Activated CD8-positive, alpha-beta memory T cell treated with anti-CD3 and anti-CD28 coated beads, Interleukin-2, amount 10 ng/mL, durations not matched to agents 7 days and 5 days (primary cell): ENCODE measurements around the gene MFSD6L. TPM values are rescaled to one million over a fixed set of nuclear protein-coding genes. Genes with fewer than 3 reads are reported as not detected.
A peak's percentile ranks its signal among the peaks of the same experiment; 100 is the strongest.

Experiments used
- ATAC-seq: fragments of 150-1000 bp; cut with Tn5 transposase; one replicate; pipeline ENCODE4 v1.10.0; 2021; ENCODE audit warnings: moderate library complexity
- CTCF ChIA-PET: fragments of 350-600 bp; sonication (Branson Sonifier 250); formaldehyde crosslinking; loops from one replicate; lab custom pipeline; 2021; ENCODE audit warnings: antibody characterized with exemption; lab: Charles Lee
- DNase-seq: peaks from one replicate; pipeline ENCODE4 v3.0.0-alpha.2; 2020
- H3K27ac Mint-ChIP-seq: one replicate; pipeline ENCODE4 v1.8.0; 2021; ENCODE audit warnings: mild to moderate bottlenecking, mixed read lengths
- H3K27me3 Mint-ChIP-seq: one replicate; pipeline ENCODE4 v1.8.0; 2021; ENCODE audit warnings: mixed read lengths
- H3K36me3 Mint-ChIP-seq: one replicate; pipeline ENCODE4 v1.8.0; 2021; ENCODE audit warnings: mild to moderate bottlenecking, mixed read lengths
- H3K4me1 Mint-ChIP-seq: one replicate; pipeline ENCODE4 v1.8.0; 2021; ENCODE audit warnings: mixed read lengths
- H3K4me3 Mint-ChIP-seq: one replicate; pipeline ENCODE4 v1.8.0; 2021; ENCODE audit warnings: mild to moderate bottlenecking, moderate library complexity, mixed read lengths
- H3K9me3 Mint-ChIP-seq: one replicate; pipeline ENCODE4 v1.8.0; 2022; ENCODE audit warnings: low read depth, mixed read lengths
- total RNA-seq, 2 experiments: library from RNA; stranded (reverse); gene quantifications; one replicate each; pipeline ENCODE4 v1.2.3, GENCODE V29; 2021

MFSD6L gene
- total RNA-seq, 2 experiments from 2014 or later: 0.12 to 0.38 TPM

DNA sequence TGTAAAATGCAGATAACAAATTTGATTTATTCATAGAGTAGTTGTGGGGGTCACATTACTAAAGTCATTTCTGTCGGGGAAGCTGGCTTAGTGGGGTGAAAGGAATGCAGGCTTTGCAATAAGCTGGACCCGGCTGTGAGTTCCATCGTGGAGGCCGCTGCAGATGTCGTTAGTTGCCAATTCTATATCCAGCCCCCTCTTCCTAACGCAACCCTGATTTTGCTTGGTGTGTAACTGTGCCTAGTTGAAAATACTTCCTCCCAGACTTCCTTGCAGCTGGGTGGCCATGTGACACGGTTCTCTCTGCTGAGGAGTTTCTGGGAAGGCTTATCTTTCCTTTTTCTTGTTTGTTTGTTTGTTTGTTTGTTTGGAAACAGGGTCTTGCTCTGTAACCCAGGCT is 4.5 kb downstream of the MFSD6L start:
- no peak for ATAC-seq
- H3K27ac Mint-ChIP-seq: no peak overlapping the region
- CTCF ChIA-PET: interaction anchor here (0.7 to 1.3 kb wide), 2 partner anchors 9 to 48 kb away, joined by 3 to 4 read pairs; no protein-coding TSS in a partner anchor

DNA sequence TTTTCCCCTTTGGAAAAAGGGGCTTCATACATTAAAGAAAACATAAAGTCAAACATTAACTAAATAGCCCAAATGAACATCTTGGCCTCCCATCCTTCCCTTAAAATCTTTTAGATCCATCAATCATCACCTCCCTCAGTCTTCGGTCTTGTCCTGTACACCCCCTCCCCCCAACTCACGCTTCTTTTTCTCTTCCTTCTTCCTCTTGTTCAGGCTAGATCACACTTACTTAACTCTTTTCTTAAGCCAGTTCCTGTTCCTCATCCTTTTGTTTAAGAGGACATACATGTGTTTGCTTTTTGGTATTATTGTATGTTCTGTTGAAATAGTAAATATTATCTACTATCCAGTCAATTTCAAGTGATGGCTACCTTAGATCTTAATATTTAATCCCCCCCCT is 5.5 kb downstream of the MFSD6L start:
- Mint-ChIP-seq H3K4me1 (peaks cover 2% of the 10 kb centered on the region), H3K9me3 (no peaks in the 10 kb centered on the region), H3K27me3 (peaks cover 5% of the 10 kb centered on the region), H3K4me3 (no peak overlapping the region), H3K27ac (no peak overlapping the region), H3K36me3 (no peaks in the 10 kb centered on the region)
- no peak for DNase-seq
- ATAC-seq: no peak
- CTCF ChIA-PET: no interaction called here

More for the DNA sequence above, 4.5 kb downstream of the MFSD6L start:
- Mint-ChIP-seq H3K27me3 (peaks cover 7% of the 10 kb centered on the region), H3K4me1 (peaks cover 2% of the 10 kb centered on the region), H3K9me3 (no peaks in the 10 kb centered on the region), H3K36me3 (no peaks in the 10 kb centered on the region), H3K4me3 (no peak overlapping the region)
- no peak for DNase-seq

DNA sequence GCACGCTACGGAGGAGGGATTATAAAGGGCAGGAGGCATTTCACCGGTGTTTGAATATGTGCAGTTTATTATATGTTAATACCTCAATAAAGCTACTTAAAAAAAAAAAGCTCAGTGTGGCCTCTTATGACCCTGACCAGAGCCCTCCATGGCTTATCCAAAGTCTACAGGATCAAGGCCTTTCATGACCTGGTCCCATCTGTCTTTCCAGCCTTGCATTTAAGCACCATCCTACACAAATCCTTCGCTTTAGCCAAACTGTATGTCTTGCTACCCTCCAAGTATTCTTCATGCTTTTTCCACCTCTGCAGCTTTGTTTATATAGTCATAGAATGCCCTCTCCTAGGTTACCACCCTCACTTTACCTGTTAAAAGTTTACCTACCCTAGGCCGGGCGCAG is 6.5 kb downstream of the MFSD6L start:
- no peaks in the 10 kb centered on the region for H3K36me3 Mint-ChIP-seq
- ATAC-seq (no peak), DNase-seq (no peak)
- CTCF ChIA-PET: interaction anchor here (1.7 kb wide), 1 partner anchor 102 kb away, joined by 5 read pairs; no protein-coding TSS in a partner anchor
- peaks cover 8% of the 10 kb centered on the region for H3K27me3 Mint-ChIP-seq
- no peaks in the 10 kb centered on the region for H3K9me3 Mint-ChIP-seq
- H3K27ac Mint-ChIP-seq: no peak overlapping the region
- H3K4me3 Mint-ChIP-seq: no peak overlapping the region
- peaks cover 2% of the 10 kb centered on the region for H3K4me1 Mint-ChIP-seq

DNA sequence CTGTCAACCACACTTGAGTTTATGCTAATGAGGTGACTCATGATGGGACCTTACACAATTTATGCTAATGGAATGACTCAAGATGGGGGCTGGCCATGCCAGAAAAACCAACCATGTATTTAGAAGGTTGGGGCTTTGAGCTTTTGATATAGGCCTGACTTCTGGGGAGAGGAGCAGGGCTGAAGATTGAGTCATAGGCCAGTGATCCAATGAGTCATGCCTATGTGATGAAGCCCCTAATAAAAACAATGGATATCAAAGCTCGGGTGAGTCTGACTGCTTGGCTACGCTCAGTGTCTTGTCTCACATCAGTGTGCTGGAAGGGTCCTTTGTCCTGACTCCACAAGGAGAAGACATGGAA is 7.3 kb downstream of the MFSD6L start:
- Mint-ChIP-seq H3K27ac (no peak overlapping the region), H3K9me3 (no peaks in the 10 kb centered on the region)
- no peak for ATAC-seq

DNA sequence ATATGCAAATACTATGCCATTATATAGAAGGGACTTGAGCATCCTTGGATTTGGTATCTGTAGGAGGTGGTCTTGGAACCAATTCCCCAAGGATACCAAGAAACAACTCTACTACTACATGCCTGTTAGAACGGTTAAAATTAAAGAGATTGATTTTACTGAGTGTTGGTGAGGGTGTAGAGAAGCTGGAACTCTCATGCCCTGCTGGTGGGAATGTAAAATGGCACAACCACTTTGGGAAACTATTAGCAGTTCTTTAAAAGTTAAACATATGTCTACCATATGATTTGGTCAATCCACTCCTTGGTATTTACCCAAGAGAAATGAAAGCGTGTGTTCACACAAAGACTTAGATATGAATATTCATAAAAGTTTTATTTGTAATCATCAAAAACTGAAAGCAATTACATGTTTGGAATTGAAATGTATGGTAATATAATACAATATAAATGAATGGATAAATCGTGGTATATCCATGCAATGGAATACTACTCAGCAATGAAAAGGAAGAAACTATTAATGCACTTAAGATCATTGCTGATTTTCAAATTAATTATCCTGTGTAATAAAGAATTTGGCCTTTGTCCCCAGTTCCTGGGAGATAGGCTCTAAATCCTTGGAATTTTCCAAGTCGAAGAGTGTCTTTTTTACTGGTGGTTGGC is 7.8 kb downstream of the MFSD6L start:
- Mint-ChIP-seq H3K4me1 (peaks cover 2% of the 10 kb centered on the region), H3K9me3 (no peaks in the 10 kb centered on the region), H3K27ac (no peak overlapping the region), H3K27me3 (peaks cover 8% of the 10 kb centered on the region), H3K4me3 (no peak overlapping the region), H3K36me3 (no peaks in the 10 kb centered on the region)
- CTCF ChIA-PET: interaction anchor here (1.7 kb wide), 1 partner anchor 103 kb away, joined by 5 read pairs; no protein-coding TSS in a partner anchor
- DNase-seq: no peak
- ATAC-seq: no peak

More for the DNA sequence above, 7.3 kb downstream of the MFSD6L start:
- peaks cover 2% of the 10 kb centered on the region for H3K4me1 Mint-ChIP-seq
- H3K27me3 Mint-ChIP-seq: peaks cover 8% of the 10 kb centered on the region
- DNase-seq: no peak
- H3K4me3 Mint-ChIP-seq: no peak overlapping the region
- CTCF ChIA-PET: interaction anchor here (1.7 kb wide), 1 partner anchor 103 kb away, joined by 5 read pairs; no protein-coding TSS in a partner anchor
- H3K36me3 Mint-ChIP-seq: no peaks in the 10 kb centered on the region

DNA sequence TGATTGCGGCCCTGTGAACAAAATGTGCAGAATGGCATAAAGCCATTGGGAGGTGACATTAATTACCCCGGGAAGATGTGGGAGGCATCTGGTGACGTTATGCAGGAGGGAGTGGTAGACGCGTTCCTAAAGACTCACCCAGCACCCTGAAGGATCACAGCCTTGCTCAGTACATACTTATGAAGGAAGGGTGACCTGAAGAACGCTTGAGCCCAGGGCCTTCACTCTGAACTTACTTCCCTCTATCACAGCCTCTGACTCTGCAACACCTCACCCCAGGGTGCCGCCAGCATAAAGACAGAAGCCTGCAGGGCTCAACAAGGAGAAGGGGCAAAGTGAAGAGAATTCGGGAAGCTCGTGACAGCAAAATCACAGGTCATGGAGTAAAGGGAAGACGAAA is 9.4 kb downstream of the MFSD6L start:
- ATAC-seq: no peak
- peaks cover 2% of the 10 kb centered on the region for H3K4me1 Mint-ChIP-seq
- no peaks in the 10 kb centered on the region for H3K36me3 Mint-ChIP-seq
- peaks cover 8% of the 10 kb centered on the region for H3K27me3 Mint-ChIP-seq
- no peaks in the 10 kb centered on the region for H3K9me3 Mint-ChIP-seq
- H3K4me3 Mint-ChIP-seq: no peak overlapping the region
- no peak overlapping the region for H3K27ac Mint-ChIP-seq
- no peak for DNase-seq
- CTCF ChIA-PET: interaction anchor here (0.7 to 1.1 kb wide), 2 partner anchors 10 to 43 kb away, joined by 3 read pairs; no protein-coding TSS in a partner anchor

DNA sequence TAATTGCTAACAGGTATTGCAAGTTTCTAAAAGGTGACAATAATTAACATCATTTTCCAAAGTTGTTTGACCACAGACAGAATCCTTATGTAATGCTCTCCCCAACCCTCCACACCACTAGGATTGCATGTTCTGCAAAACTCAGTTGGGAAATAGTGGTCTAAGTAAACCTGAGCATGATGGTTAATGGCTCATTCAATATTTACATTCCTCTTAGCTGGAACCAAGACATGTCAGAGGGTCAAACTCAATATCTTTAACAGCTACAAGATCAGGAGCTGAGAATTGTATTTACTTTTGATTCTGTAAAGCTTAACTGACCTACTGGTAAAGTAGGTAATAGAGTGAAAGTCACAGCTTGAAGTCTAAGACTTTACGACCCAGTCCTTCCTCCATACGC is 10.2 kb downstream of the MFSD6L start:
- Mint-ChIP-seq H3K4me3 (no peak overlapping the region), H3K36me3 (no peaks in the 10 kb centered on the region), H3K4me1 (peaks cover 2% of the 10 kb centered on the region), H3K27me3 (peaks cover 8% of the 10 kb centered on the region), H3K9me3 (no peaks in the 10 kb centered on the region), H3K27ac (no peak overlapping the region)
- no peak for ATAC-seq
- CTCF ChIA-PET: interaction anchor here (0.7 to 1.1 kb wide), 2 partner anchors 11 to 43 kb away, joined by 3 read pairs; no protein-coding TSS in a partner anchor
- no peak for DNase-seq

DNA sequence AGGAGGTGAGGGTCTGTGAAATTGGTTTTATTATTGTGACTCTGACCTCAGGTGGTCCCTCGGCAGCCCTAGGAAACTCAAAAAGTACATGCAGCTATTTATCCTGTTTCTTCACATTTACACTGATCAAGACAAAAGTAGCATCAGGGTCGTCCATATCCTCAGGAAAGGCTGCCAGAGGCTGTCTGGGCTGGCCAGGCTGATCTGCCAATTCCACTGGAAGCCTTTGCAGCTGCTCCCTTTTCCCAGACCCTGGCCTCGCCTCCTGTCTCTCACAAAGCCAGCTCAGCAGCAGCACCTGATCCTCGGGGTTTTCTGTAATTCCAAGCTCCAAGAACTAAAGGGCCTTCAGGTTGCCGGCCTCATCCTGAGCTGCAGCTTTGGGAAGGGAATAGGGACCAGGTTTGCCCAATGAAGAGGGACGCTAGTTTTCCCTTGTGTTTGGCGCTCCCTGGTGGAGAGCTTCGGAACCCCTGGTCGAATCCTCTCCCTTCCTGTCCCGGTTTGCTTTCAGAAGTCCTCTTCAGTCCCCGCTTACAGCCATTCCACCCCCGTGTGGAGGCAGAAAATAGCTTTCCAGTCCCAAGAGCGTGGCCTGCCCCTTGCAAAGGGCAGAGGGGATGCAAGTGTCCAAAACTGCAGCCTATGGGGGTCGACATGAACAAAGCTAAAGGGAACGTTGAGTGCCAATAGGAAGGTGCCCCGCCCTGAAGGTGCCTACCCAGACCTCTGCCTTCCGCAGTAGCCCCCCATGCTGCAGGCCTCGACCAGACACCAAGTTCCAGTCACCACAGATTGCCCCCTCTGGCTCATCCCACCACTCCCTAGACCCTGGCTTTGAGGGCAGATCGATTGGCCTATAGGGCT is 13.4 kb downstream of the MFSD6L start:
- H3K4me3 Mint-ChIP-seq: no peak overlapping the region
- no peak overlapping the region for H3K27ac Mint-ChIP-seq
- ATAC-seq (no peak), DNase-seq (peak; percentile 69)
- H3K9me3 Mint-ChIP-seq: no peaks in the 10 kb centered on the region
- peaks cover 17% of the 10 kb centered on the region for H3K27me3 Mint-ChIP-seq
- peaks cover 8% of the 10 kb centered on the region for H3K4me1 Mint-ChIP-seq
- CTCF ChIA-PET: interaction anchor here (0.7 to 2.1 kb wide), 33 partner anchors 9 to 402 kb away, joined by 3 to 21 read pairs (median 4); partner anchors contain the start of genes NDEL1, PIK3R6 and RPL26
- H3K36me3 Mint-ChIP-seq: no peaks in the 10 kb centered on the region

DNA sequence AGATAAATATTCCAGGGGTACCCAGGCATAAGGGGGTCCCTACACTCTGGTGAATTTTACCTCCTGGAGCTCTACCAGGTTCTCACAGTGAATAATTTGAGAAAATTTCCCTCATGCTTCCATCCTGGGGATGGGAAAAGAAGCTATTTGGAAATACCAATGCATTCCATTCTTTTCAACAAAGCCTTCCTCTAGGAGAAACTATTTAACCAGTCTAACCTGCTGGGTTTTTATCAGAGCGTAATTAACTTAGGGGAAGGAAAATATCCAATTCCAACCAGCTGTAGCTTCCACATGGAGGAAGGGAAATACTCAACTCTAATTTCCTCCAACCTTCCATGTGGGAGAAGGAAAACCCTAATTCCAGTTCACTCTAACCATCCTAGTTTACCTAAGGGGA is 17.0 kb downstream of the MFSD6L start:
- no peaks in the 10 kb centered on the region for H3K36me3 Mint-ChIP-seq
- no peak overlapping the region for H3K4me3 Mint-ChIP-seq
- H3K9me3 Mint-ChIP-seq: no peaks in the 10 kb centered on the region
- H3K27me3 Mint-ChIP-seq: peaks cover 29% of the 10 kb centered on the region
- peaks cover 7% of the 10 kb centered on the region for H3K4me1 Mint-ChIP-seq
- CTCF ChIA-PET: interaction anchor here (1.0 to 1.1 kb wide), 2 partner anchors 26 to 113 kb away, joined by 3 read pairs; no protein-coding TSS in a partner anchor
- no peak overlapping the region for H3K27ac Mint-ChIP-seq
- DNase-seq (no peak), ATAC-seq (no peak)

DNA sequence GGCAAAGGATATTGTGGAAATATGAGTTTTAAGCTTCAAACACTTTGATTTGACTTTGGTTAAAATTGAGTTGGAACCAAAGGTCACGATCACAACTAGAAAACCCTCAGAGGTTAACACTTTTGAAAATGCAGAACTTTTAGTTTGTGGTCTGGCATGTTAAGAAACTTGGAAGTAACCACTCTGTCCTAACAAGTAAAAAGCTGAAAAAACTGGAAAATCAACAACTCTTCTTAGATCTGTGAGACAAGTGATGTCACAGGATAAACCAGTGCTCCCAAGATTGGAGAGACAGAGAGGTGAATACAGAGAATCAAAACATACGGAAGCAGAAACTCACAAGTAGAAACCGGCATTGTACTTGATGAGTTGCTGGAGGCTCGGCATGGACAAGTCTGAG is 17.4 kb downstream of the MFSD6L start:
- no peak for ATAC-seq
- Mint-ChIP-seq H3K9me3 (no peaks in the 10 kb centered on the region), H3K27ac (no peak overlapping the region), H3K27me3 (peaks cover 33% of the 10 kb centered on the region), H3K36me3 (no peaks in the 10 kb centered on the region), H3K4me1 (peaks cover 7% of the 10 kb centered on the region), H3K4me3 (no peak overlapping the region)
- DNase-seq: no peak
- CTCF ChIA-PET: no interaction called here

DNA sequence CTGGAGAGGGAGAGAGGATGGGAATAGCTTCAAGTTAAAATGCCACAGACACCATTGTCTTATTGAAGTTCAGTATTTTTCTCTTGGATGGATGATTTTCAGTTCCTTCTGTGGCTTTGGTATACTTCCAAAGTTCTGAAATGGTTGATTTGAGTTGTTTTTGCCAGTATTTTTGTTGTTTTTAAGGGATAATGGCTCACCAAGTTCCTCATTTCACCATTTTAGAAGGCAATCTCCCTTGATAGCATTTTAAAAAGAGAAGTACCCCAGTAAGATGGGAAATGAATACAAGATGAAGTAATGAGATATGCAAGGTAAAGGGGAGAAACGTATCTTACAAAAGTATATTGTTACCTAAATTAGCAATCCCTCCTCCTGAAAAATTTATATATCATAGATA is 22.3 kb downstream of the MFSD6L start:
- DNase-seq: no peak
- no peak overlapping the region for H3K27ac Mint-ChIP-seq

DNA sequence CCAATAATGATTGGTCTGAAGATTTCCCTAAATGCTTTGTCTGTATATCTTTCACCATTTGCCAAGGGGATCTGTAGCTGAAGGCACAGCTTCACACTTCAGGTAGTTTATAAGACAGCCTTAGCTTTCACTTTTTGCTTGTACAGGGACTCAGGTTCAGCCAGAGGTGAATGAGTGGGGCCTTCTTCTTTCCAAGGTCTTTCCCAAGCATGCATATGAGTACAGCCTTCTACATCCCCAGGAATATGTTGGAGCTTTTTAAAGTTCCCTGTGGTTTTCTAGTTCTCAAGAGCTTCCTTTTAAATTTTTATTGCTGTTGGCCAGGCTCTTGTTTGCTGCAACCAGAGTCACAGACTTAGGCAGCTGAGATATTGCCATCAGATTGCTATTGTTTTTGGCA is 22.9 kb downstream of the MFSD6L start:
- DNase-seq (no peak), ATAC-seq (no peak)
- no peak overlapping the region for H3K27ac Mint-ChIP-seq
- H3K27me3 Mint-ChIP-seq: peaks cover 51% of the 10 kb centered on the region
- no peaks in the 10 kb centered on the region for H3K36me3 Mint-ChIP-seq
- no peak overlapping the region for H3K4me3 Mint-ChIP-seq
- H3K4me1 Mint-ChIP-seq: peaks cover 3% of the 10 kb centered on the region
- CTCF ChIA-PET: interaction anchor here (0.9 to 1.3 kb wide), 4 partner anchors 9 to 222 kb away, joined by 3 to 6 read pairs (median 3); no protein-coding TSS in a partner anchor
- peaks cover 3% of the 10 kb centered on the region for H3K9me3 Mint-ChIP-seq

More for the DNA sequence above, 22.3 kb downstream of the MFSD6L start:
- ATAC-seq: no peak
- Mint-ChIP-seq H3K4me3 (no peak overlapping the region), H3K27me3 (peaks cover 55% of the 10 kb centered on the region), H3K4me1 (peaks cover 7% of the 10 kb centered on the region), H3K36me3 (no peaks in the 10 kb centered on the region), H3K9me3 (peaks cover 3% of the 10 kb centered on the region)
- CTCF ChIA-PET: interaction anchor here (1.2 to 1.3 kb wide), 2 partner anchors 10 to 32 kb away, joined by 3 read pairs; no protein-coding TSS in a partner anchor

DNA sequence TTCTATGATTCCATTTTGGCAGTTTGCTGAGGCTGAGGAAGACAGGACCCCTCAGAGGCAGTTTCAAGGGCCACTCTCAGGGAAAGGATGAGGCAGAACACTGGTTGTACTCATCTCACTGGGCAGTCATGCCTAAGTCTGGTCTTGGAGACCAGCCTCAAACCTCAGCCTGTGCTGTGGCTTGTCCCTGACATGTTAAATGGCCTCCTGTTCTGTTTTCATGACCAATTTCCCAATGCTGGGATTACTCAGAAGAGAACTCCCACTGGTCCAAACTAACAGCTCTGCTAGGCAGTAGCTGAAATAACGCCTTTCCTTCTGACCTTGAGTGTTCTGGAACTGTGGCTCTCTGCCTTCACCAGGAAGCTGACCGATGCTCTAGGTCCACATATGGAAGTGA is 32.4 kb downstream of the MFSD6L start:
- Mint-ChIP-seq H3K27ac (no peak overlapping the region), H3K4me1 (no peaks in the 10 kb centered on the region), H3K9me3 (no peaks in the 10 kb centered on the region), H3K27me3 (peaks cover 13% of the 10 kb centered on the region), H3K4me3 (no peak overlapping the region), H3K36me3 (no peaks in the 10 kb centered on the region)
- ATAC-seq (no peak), DNase-seq (no peak)
- CTCF ChIA-PET: interaction anchor here (0.6 to 1.0 kb wide), 3 partner anchors 19 to 346 kb away, joined by 3 to 4 read pairs (median 3); no protein-coding TSS in a partner anchor
